WI38 (cell line): Measurements from ENCODE around the gene THAP5.
"Not testable (repeated sequence)": the region's sequence is repeated elsewhere in the genome, so short reads cannot be mapped to it uniquely, and the experiment has no call there.

ENCODE experiments used
- H3K4me3 ChIP-seq: 2 replicates; pipeline ENCODE4 v1.5.1; 2011; ENCODE audit warnings: low read depth, mild to moderate bottlenecking, control low read depth, low read length
- CTCF ChIP-seq: IDR thresholded peaks from 2 replicates; pipeline ENCODE4 v1.5.1; 2012; ENCODE audit warnings: low read depth, mild to moderate bottlenecking, control low read depth, low read length

Gene THAP5

GRCh38 chr7:108557191-108557590 lies 12.3 kb downstream of the THAP5 start:
- no peak for TF ChIP-seq CTCF
- H3K4me3 ChIP-seq: no peak overlapping the region

- H3K4me3 ChIP-seq: not testable (repeated sequence)
Observed at GRCh38 chr7:108556665-108557064, 12.8 kb downstream of the THAP5 start.

- not testable (repeated sequence) for H3K4me3 ChIP-seq
Observed at GRCh38 chr7:108548141-108548896, 21.2 kb downstream of the THAP5 start.

GRCh38 chr7:108541478-108541877 lies 28.0 kb downstream of the THAP5 start:
- H3K4me3 ChIP-seq: no peak overlapping the region

GRCh38 chr7:108538685-108539084 lies 30.8 kb downstream of the THAP5 start:
- H3K4me3 ChIP-seq: not testable (repeated sequence)

More at GRCh38 chr7:108541478-108541877, 28.0 kb downstream of the THAP5 start:
- no peak for TF ChIP-seq CTCF

- not testable (repeated sequence) for H3K4me3 ChIP-seq
Observed at GRCh38 chr7:108538236-108538635, 31.3 kb downstream of the THAP5 start.

GRCh38 chr7:108537229-108537628 lies 32.3 kb downstream of the THAP5 start:
- TF ChIP-seq CTCF: no peak
- H3K4me3 ChIP-seq: no peak overlapping the region

GRCh38 chr7:108535744-108536143 lies 33.8 kb downstream of the THAP5 start:
- TF ChIP-seq CTCF: no peak
- no peak overlapping the region for H3K4me3 ChIP-seq

- no peak overlapping the region for H3K4me3 ChIP-seq
- no peak for TF ChIP-seq CTCF
Observed at GRCh38 chr7:108535257-108535656, 34.2 kb downstream of the THAP5 start.
